HepG2 (cell line): ENCODE results near the gene GNG2. TPM values are rescaled to one million over a fixed set of nuclear protein-coding genes. Genes with fewer than 3 reads are reported as not detected.

Source experiments
- ATAC-seq: fragments of 200-7000 bp; cut with Tn5 transposase; 3 replicates; pipeline ENCODE4 v1.9.1; 2020; ENCODE audit warnings: mild to moderate bottlenecking, moderate library complexity
- BruUV-seq: library from RNA; stranded (reverse); fragments of 400-500 nt; replicated peaks from 2 replicates; lab custom pipeline; 2021; lab: Mats Ljungman, UMichigan
- CTCF ChIA-PET: fragments of 300-600 bp; formaldehyde crosslinking; extraction: SDS; loops from one replicate; lab custom pipeline; 2021; ENCODE audit warnings: low total read pairs, inconsistent platforms, low intra/inter-chr PET ratio; lab: Yijun Ruan, JAX
- POLR2A ChIA-PET: fragments of 350-600 bp; sonication (Branson Sonifier 250); formaldehyde crosslinking; loops from one replicate; lab custom pipeline; 2020; ENCODE audit warnings: antibody characterized with exemption, inconsistent platforms; lab: Yijun Ruan, JAX
- DNase-seq: peaks from one replicate; pipeline ENCODE4 v3.0.0-alpha.2; 2015; ENCODE audit warnings: low spot score
- FAIRE-seq: peaks from 3 replicates; lab custom pipeline; 2011; peaks lifted over from hg19 to GRCh38; lab: Jason Lieb, UNC
- H2AFZ ChIP-seq: one replicate; pipeline ENCODE4 v1.6.1; 2011; ENCODE audit warnings: low read length, inconsistent platforms
- H3K27ac ChIP-seq: fragments of 300-600 bp; 3 replicates; pipeline ENCODE4 v1.8.0; 2011; ENCODE audit warnings: mixed run types, mild to moderate bottlenecking, mixed read lengths, low read length, inconsistent platforms; ENCODE audit not compliant: insufficient read depth; ENCODE audit errors: extremely low read length
- H3K27me3 ChIP-seq, 2 experiments: fragments of 200-600 bp in 1 of 2; 2 replicates in 1 of 2; 3 replicates in 1 of 2; pipeline versions ENCODE4 v1.6.0 to v1.8.0; 2011; ENCODE audit warnings: low read length in 2 of 2, mild to moderate bottlenecking in 2 of 2, moderate library complexity in 2 of 2, inconsistent platforms in 1 of 2; ENCODE audit not compliant: insufficient read depth in 2 of 2, control insufficient read depth in 1 of 2
- H3K36me3 ChIP-seq, 2 experiments: fragments of 200-600 bp in 1 of 2; replicated peaks in 1 of 2; 2 replicates in 1 of 2; 3 replicates in 1 of 2; pipeline versions ENCODE4 v1.5.1 to v1.8.0; 2011; ENCODE audit warnings: low read length in 2 of 2, inconsistent platforms in 1 of 2; ENCODE audit not compliant: insufficient read depth in 2 of 2, control insufficient read depth in 1 of 2
- H3K4me1 ChIP-seq: 2 replicates; pipeline ENCODE4 v1.5.1; 2012; ENCODE audit warnings: low read length, inconsistent platforms; ENCODE audit not compliant: insufficient read depth
- H3K4me2 ChIP-seq: 2 replicates; pipeline ENCODE4 v1.6.0; 2011; ENCODE audit warnings: low read depth, low read length, inconsistent platforms
- H3K4me3 ChIP-seq, 3 experiments: fragments of 200-600 bp in 1 of 3; sonication (generic), shearing (Covaris generic) in 1 of 3; replicated peaks in 1 of 3; 2 replicates each; pipeline ENCODE4 v1.5.1; 2011 to 2016; ENCODE audit warnings: low read length in 3 of 3, inconsistent platforms in 2 of 3, low read depth in 2 of 3, mild to moderate bottlenecking in 2 of 3, control low read depth in 1 of 3, mixed read lengths in 1 of 3; ENCODE audit not compliant: insufficient read depth in 1 of 3
- H3K79me2 ChIP-seq: one replicate; pipeline ENCODE4 v1.6.1; 2011; ENCODE audit warnings: low read length, inconsistent platforms; ENCODE audit not compliant: insufficient read depth
- H3K9ac ChIP-seq: 2 replicates; pipeline ENCODE4 v1.6.0; 2011; ENCODE audit warnings: mild to moderate bottlenecking, low read depth, low read length, inconsistent platforms; ENCODE audit not compliant: insufficient read depth
- H3K9me3 ChIP-seq: 2 replicates; pipeline ENCODE4 v1.5.1; 2012; ENCODE audit warnings: mild to moderate bottlenecking, low read length
- H4K20me1 ChIP-seq: 2 replicates; pipeline ENCODE4 v1.6.0; 2011; ENCODE audit warnings: inconsistent platforms, mild to moderate bottlenecking, low read length, moderate library complexity; ENCODE audit not compliant: insufficient read depth
- BHLHE40 ChIP-seq: IDR thresholded peaks from 2 replicates; pipeline ENCODE4 v1.6.1; 2011; ENCODE audit warnings: low read length, improper control_type of control experiment
- ELF3 ChIP-seq: IDR thresholded peaks from 2 replicates; pipeline ENCODE4 v1.6.1; 2016; ENCODE audit warnings: missing genetic modification reagents, missing compliant biosample characterization
- NAIF1 ChIP-seq: sonication (generic); formaldehyde crosslinking; IDR thresholded peaks from 2 replicates; pipeline ENCODE4 v1.5.0; 2020; ENCODE audit warnings: mild to moderate bottlenecking, missing genetic modification reagents, borderline replicate concordance
- PITX1 ChIP-seq: sonication (generic); formaldehyde crosslinking; IDR thresholded peaks from 2 replicates; pipeline ENCODE4 v1.5.1; 2020; ENCODE audit warnings: mild to moderate bottlenecking, missing genetic modification reagents
- SKI ChIP-seq: fragments of 450-650 bp; IDR thresholded peaks from one replicate; pipeline ENCODE4 v1.6.1; 2018; ENCODE audit warnings: mild to moderate bottlenecking; ENCODE audit not compliant: partially characterized antibody
- ZFP41 ChIP-seq: sonication (generic); formaldehyde crosslinking; IDR thresholded peaks from 2 replicates; pipeline ENCODE4 v1.4.0; 2020; ENCODE audit warnings: mild to moderate bottlenecking, missing genetic modification reagents, borderline replicate concordance
- ZNF10 ChIP-seq: sonication (generic); formaldehyde crosslinking; IDR thresholded peaks from 2 replicates; pipeline ENCODE4 v1.4.0; 2020; ENCODE audit warnings: mild to moderate bottlenecking, low read depth, missing genetic modification reagents, borderline replicate concordance
- ZNF251 ChIP-seq: sonication (generic); formaldehyde crosslinking; IDR thresholded peaks from 2 replicates; pipeline ENCODE4 v1.9.0; 2021; ENCODE audit warnings: mild to moderate bottlenecking, missing genetic modification reagents
- ZNF44 ChIP-seq: sonication (generic); formaldehyde crosslinking; IDR thresholded peaks from 2 replicates; pipeline ENCODE4 v1.5.1; 2020; ENCODE audit warnings: mild to moderate bottlenecking, missing genetic modification reagents
- ZNF496 ChIP-seq: sonication (generic); formaldehyde crosslinking; IDR thresholded peaks from 2 replicates; pipeline ENCODE4 v1.8.1; 2023; ENCODE audit warnings: mild to moderate bottlenecking, moderate library complexity, missing genetic modification reagents; ENCODE audit not compliant: insufficient replicate concordance
- ZNF513 ChIP-seq: sonication (generic); formaldehyde crosslinking; conservative IDR thresholded peaks from 2 replicates; pipeline ENCODE4 v1.5.0; 2020; ENCODE audit warnings: missing genetic modification reagents
- WGBS: methylation state at CpG from one replicate; pipeline ENCODE4 v1.1.6; 2017; ENCODE audit warnings: low lambda C conversion rate; 5-methylcytosine and 5-hydroxymethylcytosine counted together
- in situ Hi-C: cut with HindIII; loops from 2 replicates; pipeline ENCODE4 v1.10.0; 2017; ENCODE audit warnings: low pct_unique_long_range_greater_than_20kb; ENCODE audit not compliant: extremely low pct_ligation_motif_present
- intact Hi-C: fragments of 100-400 bp; cut with micrococcal nuclease; formaldehyde crosslinking; loops from one replicate; pipeline ENCODE4 v1.10.0; 2022; ENCODE audit not compliant: unreplicated experiment
- polyA plus RNA-seq, 8 experiments: library from polyadenylated mRNA; depleted of rRNA in 3 of 8; stranded (reverse) in 7 of 8; unstranded in 1 of 8; fragments of >200 nt; fragmentation: Illumina TruSeq in 4 of 8; extraction: Trizol in 4 of 8; gene quantifications; 2 replicates each; pipeline versions ENCODE4 v1.2.1 to v1.2.3, GENCODE V29; 2011 to 2016; ENCODE audit warnings: low read depth in 4 of 8, missing spikeins in 1 of 8, mixed read lengths in 1 of 8; ENCODE audit not compliant: insufficient read depth in 1 of 8
- total RNA-seq, 5 experiments: library from RNA; depleted of rRNA; stranded (reverse); fragments of >200 nt; fragmentation: Illumina TruSeq; extraction: Trizol; gene quantifications; 2 replicates each; pipeline ENCODE4 v1.2.3, GENCODE V29; 2016; ENCODE audit warnings: low read depth in 1 of 5
- TF ChIP-seq, protein P1 (sequence below): sonication (generic); formaldehyde crosslinking; IDR thresholded peaks from 2 replicates; pipeline ENCODE4 v1.4.0; 2020; ENCODE audit warnings: missing genetic modification reagents; ENCODE audit errors: not compliant biosample characterization
- TF ChIP-seq, protein P2 (sequence below): sonication (generic); formaldehyde crosslinking; IDR thresholded peaks from 2 replicates; pipeline ENCODE4 v1.5.0; 2020; ENCODE audit warnings: missing genetic modification reagents

The GNG2 gene
- total and polyA plus RNA-seq, 2 of the 13 experiments (the other 11 are each of a cell fraction or from before 2014, with no cell fraction given): not detected

DNA sequence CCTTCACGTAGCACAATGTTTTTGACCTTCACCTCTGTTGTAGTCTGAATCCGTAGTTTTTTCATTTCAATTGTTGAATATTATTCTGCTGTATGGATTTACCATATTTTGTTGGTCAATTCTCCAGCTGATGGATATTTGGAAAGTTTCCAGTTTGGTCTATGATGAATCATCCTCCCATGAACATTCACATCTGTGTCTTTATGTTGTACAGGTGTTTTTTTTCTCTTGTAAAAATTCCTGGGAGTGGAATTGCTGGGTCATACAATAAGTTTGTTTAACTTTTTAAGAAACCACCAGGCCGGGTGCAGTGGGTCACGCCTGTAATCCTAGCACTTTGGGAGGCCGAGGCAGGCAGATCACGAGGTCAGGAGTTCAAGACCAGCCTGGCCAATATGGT, 36.7 kb upstream of the GNG2 start:
- BruUV-seq: no TSS peak
- Histone ChIP-seq H3K27me3 (no peaks in the 10 kb centered on the region; a peak in 1 of 5 replicates), H4K20me1 (no peaks in the 10 kb centered on the region), H3K4me2 (no peak overlapping the region), H3K79me2 (no peaks in the 10 kb centered on the region), H3K36me3 (no peaks in the 10 kb centered on the region), H3K27ac (no peak overlapping the region), H3K9ac (no peak overlapping the region), H3K4me1 (no peaks in the 10 kb centered on the region), H3K9me3 (no peaks in the 10 kb centered on the region), H2AFZ (no peak overlapping the region), H3K4me3 (no peak overlapping the region)
- FAIRE-seq: no peak
- 11% methylated on average over 6 of the region's 6 CpGs for WGBS
- no peak for DNase-seq
- ChIA-PET POLR2A (no interaction called here), CTCF (no interaction called here)
- no peak for TF ChIP-seq PITX1
- TF ChIP-seq, protein P1, sequence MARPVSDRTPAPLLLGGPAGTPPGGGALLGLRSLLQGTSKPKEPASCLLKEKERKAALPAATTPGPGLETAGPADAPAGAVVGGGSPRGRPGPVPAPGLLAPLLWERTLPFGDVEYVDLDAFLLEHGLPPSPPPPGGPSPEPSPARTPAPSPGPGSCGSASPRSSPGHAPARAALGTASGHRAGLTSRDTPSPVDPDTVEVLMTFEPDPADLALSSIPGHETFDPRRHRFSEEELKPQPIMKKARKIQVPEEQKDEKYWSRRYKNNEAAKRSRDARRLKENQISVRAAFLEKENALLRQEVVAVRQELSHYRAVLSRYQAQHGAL (CRISPR knock-in tag): no peak
- TF ChIP-seq ZFP41 (CRISPR knock-in tag): no peak
- TF ChIP-seq NAIF1 (CRISPR knock-in tag): no peak
- TF ChIP-seq ZNF44 (CRISPR knock-in tag): no peak
- TF ChIP-seq, protein P2, sequence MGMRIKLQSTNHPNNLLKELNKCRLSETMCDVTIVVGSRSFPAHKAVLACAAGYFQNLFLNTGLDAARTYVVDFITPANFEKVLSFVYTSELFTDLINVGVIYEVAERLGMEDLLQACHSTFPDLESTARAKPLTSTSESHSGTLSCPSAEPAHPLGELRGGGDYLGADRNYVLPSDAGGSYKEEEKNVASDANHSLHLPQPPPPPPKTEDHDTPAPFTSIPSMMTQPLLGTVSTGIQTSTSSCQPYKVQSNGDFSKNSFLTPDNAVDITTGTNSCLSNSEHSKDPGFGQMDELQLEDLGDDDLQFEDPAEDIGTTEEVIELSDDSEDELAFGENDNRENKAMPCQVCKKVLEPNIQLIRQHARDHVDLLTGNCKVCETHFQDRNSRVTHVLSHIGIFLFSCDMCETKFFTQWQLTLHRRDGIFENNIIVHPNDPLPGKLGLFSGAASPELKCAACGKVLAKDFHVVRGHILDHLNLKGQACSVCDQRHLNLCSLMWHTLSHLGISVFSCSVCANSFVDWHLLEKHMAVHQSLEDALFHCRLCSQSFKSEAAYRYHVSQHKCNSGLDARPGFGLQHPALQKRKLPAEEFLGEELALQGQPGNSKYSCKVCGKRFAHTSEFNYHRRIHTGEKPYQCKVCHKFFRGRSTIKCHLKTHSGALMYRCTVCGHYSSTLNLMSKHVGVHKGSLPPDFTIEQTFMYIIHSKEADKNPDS (CRISPR knock-in tag): no peak
- no peak for TF ChIP-seq ZNF513
- TF ChIP-seq BHLHE40: no peak
- no peak for TF ChIP-seq ELF3 (CRISPR knock-in tag)
- TF ChIP-seq SKI: no peak
- no peak for TF ChIP-seq ZNF496 (CRISPR knock-in tag)
- TF ChIP-seq ZNF10 (CRISPR knock-in tag): no peak
- TF ChIP-seq ZNF251 (CRISPR knock-in tag): no peak
- in situ Hi-C loops (no loop called here), intact Hi-C loops (no loop called here)
- ATAC-seq: no peak
